ENCODE measurements around the gene AMD1. TPM values are rescaled to one million over a fixed set of nuclear protein-coding genes. Genes with fewer than 3 reads are reported as not detected.

AMD1 gene
- total and polyA plus RNA-seq, 9 of the 15 experiments (the other 6 are each of a cell fraction or from before 2014, with no cell fraction given): 60.0 to 151 (median 85.6) TPM

DNA sequence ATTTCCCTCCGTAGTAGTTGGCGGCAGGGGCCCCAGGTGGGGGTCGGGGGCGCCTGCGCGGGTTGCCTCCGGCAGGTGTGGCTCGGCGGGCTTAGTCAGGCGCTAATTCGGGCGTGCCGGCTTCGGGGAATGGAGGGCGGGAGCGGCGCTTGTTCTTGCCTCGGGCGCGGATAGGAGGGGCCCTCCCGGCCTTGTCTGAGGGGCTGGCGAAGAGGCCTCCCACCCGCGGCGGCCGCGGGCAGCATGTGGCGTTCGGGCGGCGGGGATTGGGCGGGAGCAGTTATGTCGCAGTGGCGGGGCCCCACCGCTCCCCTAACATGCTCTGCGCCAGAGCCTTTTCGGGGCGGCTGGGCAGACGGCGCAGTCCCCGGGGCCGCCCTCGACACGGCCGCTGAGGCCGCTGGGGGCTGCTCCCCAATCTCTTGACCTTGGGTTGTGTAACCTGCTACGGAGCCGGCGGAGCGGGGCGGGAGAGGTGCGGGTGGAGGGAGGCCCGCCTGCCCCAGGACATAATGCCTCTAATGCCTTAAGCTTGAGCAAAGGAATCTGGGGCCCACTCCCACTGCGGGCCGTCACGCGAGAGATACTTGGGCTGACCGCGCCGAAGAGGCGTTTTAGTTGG lies 1.1 kb downstream of the AMD1 start:
- Histone ChIP-seq H3K79me2 (ENCODE audit: control insufficient read depth, insufficient read depth, low read length) (peaks cover 75% of the 10 kb centered on the region), H4K20me1 (replicated peaks; ENCODE audit: control insufficient read depth, insufficient read depth, low read length) (peaks cover 48% of the 10 kb centered on the region), H3K36me3 (ENCODE audit: control insufficient read depth, insufficient read depth, low read length) (peaks cover 27% of the 10 kb centered on the region; the same call in 2 of the 3 replicates), H3K4me1 (replicated peaks in 1 of 2; ENCODE audit: control insufficient read depth in 2 of 2, insufficient read depth in 2 of 2, low read length in 2 of 2) (peaks cover 28% of the 10 kb centered on the region in 2 experiments; a peak in 4 of 5 replicates), H3K4me3 (peak overlapping the region; percentile 84), H3K9me1 (ENCODE audit: control insufficient read depth, insufficient read depth, low read length) (no peaks in the 10 kb centered on the region), H2AFZ (ENCODE audit: low read depth, low read length) (no peak overlapping the region), H3K9me3 (replicated peaks; ENCODE audit: control insufficient read depth, insufficient read depth, low read depth, low read length) (no peaks in the 10 kb centered on the region), H3K27ac (ENCODE audit: extremely low read depth, low read depth, low read length) (peak overlapping the region; percentile 90), H3K27me3 (ENCODE audit: control insufficient read depth in 2 of 2, insufficient read depth in 2 of 2, low read length in 2 of 2) (no peaks in the 10 kb centered on the region), H3K9ac (ENCODE audit: insufficient read depth in 1 of 2, low read depth in 2 of 2, low read length in 2 of 2) (peak overlapping the region; percentile 92 to 99), H3K4me2 (ENCODE audit: insufficient read depth, low read length) (peak overlapping the region; percentile 90)
- CTCF ChIA-PET (ENCODE audit: low intra/inter-chr PET ratio): no interaction called here
- under 1% methylated on average over 41 of the region's 61 CpGs for WGBS (ENCODE audit: insufficient coverage, low coverage, missing lambda C conversion rate)
- intact Hi-C loops (cut with micrococcal nuclease): loop anchor here (5.0 kb wide), 3 partner anchors 82 to 123 kb away; partner anchors contain the start of gene GTF3C6
- POLR2A ChIA-PET: interaction anchor here (0.5 to 7.2 kb wide), 49 partner anchors 9 to 1097 kb away, joined by 3 to 125 read pairs (median 5); partner anchors contain the start of genes CDK19, GTF3C6 and RPF2
- BruUV-seq (replicated peaks): no TSS peak
- FAIRE-seq (no peak), DNase-seq (ENCODE audit: extremely low read depth in 1 of 4, low spot score in 3 of 4) (peak; percentile 40 to 70 (median 63)), ATAC-seq (peak; percentile 46)
- in situ Hi-C loops (cut with MboI): no loop called here
- TF ChIP-seq RB1 (IDR thresholded peaks at IDR 0.05; ENCODE audit: low read depth) (0 out of 2 replicates have a peak, but pooled peaks have one; percentile 28), KLF1 (tag; IDR thresholded peaks at IDR 0.05) (no peak), RHOXF2B (CRISPR knock-in tag; conservative IDR thresholded peaks at IDR 0.05) (no peak), PRPF4 (IDR thresholded peaks at IDR 0.05; ENCODE audit: insufficient read depth, low read depth, low read length, poor library complexity, severe bottlenecking) (peak; percentile 93), ZNF143 (CRISPR knock-in tag; IDR thresholded peaks at IDR 0.05) (peak; percentile 44; the same call in 1 of the 2 replicates), TGIF2 (CRISPR knock-in tag; IDR thresholded peaks at IDR 0.05) (peak; percentile 27; the same call in 1 of the 2 replicates), RBM22 (IDR thresholded peaks at IDR 0.05; ENCODE audit: low read depth, low read length, poor library complexity, severe bottlenecking) (peak; percentile 97), TAF9B (IDR thresholded peaks at IDR 0.05; ENCODE audit: partially characterized antibody) (no peak), EZH2 (IDR thresholded peaks at IDR 0.05; ENCODE audit: borderline replicate concordance, low read depth, low read length) (no peak), ZNF431 (CRISPR knock-in tag; IDR thresholded peaks at IDR 0.05) (peak; percentile 50; the same call in 1 of the 2 replicates), KAT7 (CRISPR knock-in tag; IDR thresholded peaks at IDR 0.05; ENCODE audit: borderline replicate concordance) (no peak), ZNF644 (tag; IDR thresholded peaks at IDR 0.05; ENCODE audit: low read depth) (no peak)
- TF ChIP-seq, protein P1, sequence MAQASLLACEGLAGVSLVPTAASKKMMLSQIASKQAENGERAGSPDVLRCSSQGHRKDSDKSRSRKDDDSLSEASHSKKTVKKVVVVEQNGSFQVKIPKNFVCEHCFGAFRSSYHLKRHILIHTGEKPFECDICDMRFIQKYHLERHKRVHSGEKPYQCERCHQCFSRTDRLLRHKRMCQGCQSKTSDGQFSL (CRISPR knock-in tag; IDR thresholded peaks at IDR 0.05): 0 out of 2 replicates have a peak, but pooled peaks have one; percentile 57
- TF ChIP-seq, protein P1 (tag; IDR thresholded peaks at IDR 0.05): no peak
- TF ChIP-seq, protein P2, sequence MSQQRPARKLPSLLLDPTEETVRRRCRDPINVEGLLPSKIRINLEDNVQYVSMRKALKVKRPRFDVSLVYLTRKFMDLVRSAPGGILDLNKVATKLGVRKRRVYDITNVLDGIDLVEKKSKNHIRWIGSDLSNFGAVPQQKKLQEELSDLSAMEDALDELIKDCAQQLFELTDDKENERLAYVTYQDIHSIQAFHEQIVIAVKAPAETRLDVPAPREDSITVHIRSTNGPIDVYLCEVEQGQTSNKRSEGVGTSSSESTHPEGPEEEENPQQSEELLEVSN (IDR thresholded peaks at IDR 0.05; ENCODE audit: borderline replicate concordance in 1 of 2, extremely low read depth in 1 of 2, insufficient read depth in 1 of 2, insufficient read length in 1 of 2, low read depth in 1 of 2, low read length in 1 of 2, poor library complexity in 1 of 2, severe bottlenecking in 1 of 2): peak; percentile 49 to 74
- TF ChIP-seq, protein P3, sequence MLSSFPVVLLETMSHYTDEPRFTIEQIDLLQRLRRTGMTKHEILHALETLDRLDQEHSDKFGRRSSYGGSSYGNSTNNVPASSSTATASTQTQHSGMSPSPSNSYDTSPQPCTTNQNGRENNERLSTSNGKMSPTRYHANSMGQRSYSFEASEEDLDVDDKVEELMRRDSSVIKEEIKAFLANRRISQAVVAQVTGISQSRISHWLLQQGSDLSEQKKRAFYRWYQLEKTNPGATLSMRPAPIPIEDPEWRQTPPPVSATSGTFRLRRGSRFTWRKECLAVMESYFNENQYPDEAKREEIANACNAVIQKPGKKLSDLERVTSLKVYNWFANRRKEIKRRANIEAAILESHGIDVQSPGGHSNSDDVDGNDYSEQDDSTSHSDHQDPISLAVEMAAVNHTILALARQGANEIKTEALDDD (IDR thresholded peaks at IDR 0.05): no peak
- TF ChIP-seq, protein P4, sequence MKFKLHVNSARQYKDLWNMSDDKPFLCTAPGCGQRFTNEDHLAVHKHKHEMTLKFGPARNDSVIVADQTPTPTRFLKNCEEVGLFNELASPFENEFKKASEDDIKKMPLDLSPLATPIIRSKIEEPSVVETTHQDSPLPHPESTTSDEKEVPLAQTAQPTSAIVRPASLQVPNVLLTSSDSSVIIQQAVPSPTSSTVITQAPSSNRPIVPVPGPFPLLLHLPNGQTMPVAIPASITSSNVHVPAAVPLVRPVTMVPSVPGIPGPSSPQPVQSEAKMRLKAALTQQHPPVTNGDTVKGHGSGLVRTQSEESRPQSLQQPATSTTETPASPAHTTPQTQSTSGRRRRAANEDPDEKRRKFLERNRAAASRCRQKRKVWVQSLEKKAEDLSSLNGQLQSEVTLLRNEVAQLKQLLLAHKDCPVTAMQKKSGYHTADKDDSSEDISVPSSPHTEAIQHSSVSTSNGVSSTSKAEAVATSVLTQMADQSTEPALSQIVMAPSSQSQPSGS (CRISPR knock-in tag; IDR thresholded peaks at IDR 0.05): no peak
